CD4-positive, CD25-positive, alpha-beta regulatory T cell (primary cell): ENCODE results near the gene C1orf53. TPM values are rescaled to one million over a fixed set of nuclear protein-coding genes. Genes with fewer than 3 reads are reported as not detected.

Experiments
- ATAC-seq, 2 donors: fragments of 150-1000 bp; cut with Tn5 transposase; one replicate each; pipeline ENCODE4 v1.10.0; 2021; ENCODE audit warnings: low read depth in 2 of 2, moderate number of reproducible peaks in 2 of 2, moderate library complexity in 1 of 2
- DNase-seq, 3 donors: peaks; one replicate each; pipeline versions ENCODE4 v3.0.0 to v3.0.0-alpha.2; 2012 to 2022; ENCODE audit warnings: mixed read lengths in 1 of 3
- H3K27ac ChIP-seq: one replicate; pipeline ENCODE4 v1.7.0; 2013; ENCODE audit warnings: mild to moderate bottlenecking, low read length; ENCODE audit not compliant: insufficient read depth, poor library complexity, severe bottlenecking
- H3K27me3 ChIP-seq: one replicate; pipeline ENCODE4 v1.7.0; 2013; ENCODE audit warnings: low read length; ENCODE audit not compliant: control insufficient read depth, insufficient read depth
- H3K36me3 ChIP-seq: one replicate; pipeline ENCODE4 v1.7.0; 2013; ENCODE audit warnings: mild to moderate bottlenecking, low read length, moderate library complexity; ENCODE audit not compliant: control insufficient read depth, insufficient read depth
- H3K4me1 ChIP-seq: 2 replicates; pipeline ENCODE4 v1.7.0; 2013; ENCODE audit warnings: mild to moderate bottlenecking, low read length; ENCODE audit not compliant: insufficient read depth, control insufficient read depth, poor library complexity, severe bottlenecking
- H3K4me3 ChIP-seq: one replicate; pipeline ENCODE4 v1.7.0; 2013; ENCODE audit warnings: low read depth, mild to moderate bottlenecking, low read length, moderate library complexity
- H3K9me3 ChIP-seq, 2 experiments: 1 replicate in 1 of 2; 2 replicates in 1 of 2; pipeline ENCODE4 v1.7.0; 2013; ENCODE audit warnings: low read length in 2 of 2, mild to moderate bottlenecking in 1 of 2, moderate library complexity in 1 of 2; ENCODE audit not compliant: control insufficient read depth in 2 of 2
- H3K27ac Mint-ChIP-seq, 3 donors: one replicate each; pipeline ENCODE4 v1.8.0; 2020 to 2022; ENCODE audit warnings: mild to moderate bottlenecking in 3 of 3, mixed read lengths in 3 of 3, moderate library complexity in 2 of 3
- H3K27me3 Mint-ChIP-seq: one replicate; pipeline ENCODE4 v1.8.0; 2022; ENCODE audit warnings: mild to moderate bottlenecking, mixed read lengths
- H3K36me3 Mint-ChIP-seq: one replicate; pipeline ENCODE4 v1.8.0; 2020; ENCODE audit warnings: mixed read lengths
- H3K4me1 Mint-ChIP-seq, 4 donors: one replicate each; pipeline ENCODE4 v1.8.0; 2020 to 2022; ENCODE audit warnings: mixed read lengths in 4 of 4, mild to moderate bottlenecking in 1 of 4
- H3K4me3 Mint-ChIP-seq, 4 donors: one replicate each; pipeline ENCODE4 v1.8.0; 2020 to 2022; ENCODE audit warnings: mild to moderate bottlenecking in 4 of 4, mixed read lengths in 4 of 4, moderate library complexity in 3 of 4
- H3K9me3 Mint-ChIP-seq, 7 donors: one replicate each; pipeline ENCODE4 v1.8.0; 2020 to 2022; ENCODE audit warnings: mixed read lengths in 7 of 7, mild to moderate bottlenecking in 3 of 7, moderate library complexity in 2 of 7
- polyA plus RNA-seq, 4 donors: library from polyadenylated mRNA; unstranded; fragments of 300-500 nt; fragmentation: Illumina TruSeq; gene quantifications; one replicate each; pipeline ENCODE4 v1.2.3, GENCODE V29; 2021
- total RNA-seq: library from RNA; stranded (reverse); gene quantifications from one replicate; pipeline ENCODE4 v1.2.3, GENCODE V29; 2022

Gene C1orf53
- total and polyA plus RNA-seq, 5 donors from 2014 or later: 1.2 to 1.4 TPM; not detected in 3

DNA sequence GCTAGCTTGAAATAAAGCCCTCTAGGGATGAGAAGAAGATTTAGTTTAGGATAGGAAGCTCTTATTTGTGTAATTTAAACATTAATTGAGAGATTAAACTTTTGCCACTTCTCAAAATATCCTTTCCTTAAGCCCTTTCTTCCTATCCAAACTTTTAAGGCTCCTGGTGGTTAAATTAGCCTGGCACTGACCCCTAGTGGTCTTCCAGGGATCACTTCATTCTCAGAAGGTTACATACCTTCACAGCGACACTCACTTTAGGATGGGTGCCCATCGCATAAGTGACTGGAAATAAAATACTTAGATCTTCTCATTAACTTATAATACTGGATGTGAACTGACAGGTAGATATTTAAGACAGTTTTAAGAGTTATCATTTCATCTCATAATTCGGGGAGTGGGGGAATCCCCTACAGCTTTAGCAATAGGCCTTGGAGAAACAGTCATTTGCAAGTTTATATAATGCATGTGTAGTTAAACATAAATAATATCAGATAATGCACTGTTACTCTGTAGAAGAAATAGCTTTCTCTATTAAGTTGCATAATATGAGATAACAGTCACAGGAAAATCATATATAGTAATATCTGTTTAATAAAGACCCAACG lies 22.2 kb downstream of the C1orf53 start:
- peaks cover 55% of the 10 kb centered on the region for H3K27me3 ChIP-seq
- no peak overlapping the region for H3K4me3 Mint-ChIP-seq

DNA sequence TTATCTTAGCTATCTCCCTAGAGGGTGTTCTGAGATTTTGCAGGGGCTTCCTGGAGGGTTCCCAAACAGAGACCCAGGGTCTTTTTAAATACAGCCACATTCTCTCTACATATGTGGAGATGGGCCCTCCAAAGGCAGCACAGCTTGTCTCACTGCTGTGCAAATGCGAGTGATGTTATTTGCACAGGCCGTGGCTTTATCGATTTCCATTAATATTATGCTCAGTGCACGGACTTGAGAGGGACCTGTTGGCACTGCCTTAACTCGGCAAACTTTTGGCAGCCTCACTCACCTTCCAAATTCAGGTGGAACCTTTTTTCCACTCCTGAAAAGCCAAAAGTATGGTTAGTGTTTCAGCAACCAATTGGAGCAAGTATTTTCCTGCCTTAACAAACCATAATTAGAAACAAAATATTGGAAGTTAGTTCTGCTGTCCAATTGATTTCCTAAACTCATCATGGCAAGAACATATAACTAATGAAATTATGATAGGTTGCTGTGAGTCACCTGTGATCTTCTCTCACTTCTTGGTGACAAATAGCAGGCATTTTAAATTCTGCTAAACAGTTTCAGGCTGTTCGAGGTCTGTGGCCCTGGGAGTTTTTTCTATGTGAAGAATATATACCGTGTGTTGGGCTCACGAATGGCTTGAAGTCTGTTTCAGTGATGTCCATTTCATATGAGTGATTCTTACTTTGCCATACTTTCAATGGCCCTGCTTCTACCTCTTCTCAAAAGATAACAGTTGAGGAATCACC lies 25.7 kb downstream of the C1orf53 start:
- Mint-ChIP-seq H3K4me1 (peaks cover 0 to 6% (median 1%) of the 10 kb centered on the region in 4 donors), H3K27ac (no peak overlapping the region), H3K27me3 (peaks cover 92% of the 10 kb centered on the region), H3K36me3 (no peaks in the 10 kb centered on the region), H3K9me3 (peaks cover 0 to 2% (median 0%) of the 10 kb centered on the region in 7 donors), H3K4me3 (peak overlapping the region in 1 of 4 donors; percentile 21)
- H3K4me3 ChIP-seq: no peak overlapping the region
- H3K4me1 ChIP-seq: peaks cover 3% of the 10 kb centered on the region
- no peaks in the 10 kb centered on the region for H3K9me3 ChIP-seq
- no peaks in the 10 kb centered on the region for H3K36me3 ChIP-seq
- peaks cover 57% of the 10 kb centered on the region for H3K27me3 ChIP-seq
- no peak for DNase-seq
- H3K27ac ChIP-seq: no peak overlapping the region
- no peak for ATAC-seq

More for the DNA sequence above, 22.2 kb downstream of the C1orf53 start:
- H3K36me3 Mint-ChIP-seq: no peaks in the 10 kb centered on the region
- no peak overlapping the region for H3K27ac ChIP-seq
- H3K36me3 ChIP-seq: no peaks in the 10 kb centered on the region
- H3K27ac Mint-ChIP-seq: no peak overlapping the region
- peaks cover 9 to 26% (median 13%) of the 10 kb centered on the region in 4 donors for H3K4me1 Mint-ChIP-seq
- no peak overlapping the region for H3K4me3 ChIP-seq
- H3K9me3 ChIP-seq: no peaks in the 10 kb centered on the region
- peaks cover 0 to 6% (median 0%) of the 10 kb centered on the region in 7 donors for H3K9me3 Mint-ChIP-seq
- H3K27me3 Mint-ChIP-seq: peaks cover 95% of the 10 kb centered on the region
- ATAC-seq: peak; percentile 53 to 76
- H3K4me1 ChIP-seq: peaks cover 17% of the 10 kb centered on the region
- DNase-seq: peak in 1 of 3 donors; percentile 62

GRCh38 chr1:197928849-197929336 lies 26.5 kb downstream of the C1orf53 start:
- no peaks in the 10 kb centered on the region for H3K9me3 ChIP-seq
- peaks cover 93% of the 10 kb centered on the region for H3K27me3 Mint-ChIP-seq
- peaks cover 0 to 6% (median 1%) of the 10 kb centered on the region in 4 donors for H3K4me1 Mint-ChIP-seq
- peaks cover 0 to 2% (median 0%) of the 10 kb centered on the region in 7 donors for H3K9me3 Mint-ChIP-seq
- DNase-seq (peak in 1 of 3 donors; percentile 59), ATAC-seq (peak in 1 of 2 donors; percentile 31)
- no peaks in the 10 kb centered on the region for H3K36me3 ChIP-seq
- no peak overlapping the region for H3K27ac ChIP-seq
- H3K27me3 ChIP-seq: peaks cover 58% of the 10 kb centered on the region
- no peak overlapping the region for H3K4me3 ChIP-seq
- peaks cover 3% of the 10 kb centered on the region for H3K4me1 ChIP-seq
- no peak overlapping the region for H3K27ac Mint-ChIP-seq
- no peaks in the 10 kb centered on the region for H3K36me3 Mint-ChIP-seq
- peak overlapping the region in 2 of 4 donors; percentile 4 to 23 for H3K4me3 Mint-ChIP-seq

- Histone ChIP-seq H3K4me3 (no peak overlapping the region), H3K27ac (no peak overlapping the region), H3K27me3 (peaks cover 54% of the 10 kb centered on the region), H3K36me3 (no peaks in the 10 kb centered on the region), H3K9me3 (no peaks in the 10 kb centered on the region), H3K4me1 (peaks cover 3% of the 10 kb centered on the region)
- no peak overlapping the region for H3K4me3 Mint-ChIP-seq
- peaks cover 0 to 6% (median 1%) of the 10 kb centered on the region in 4 donors for H3K4me1 Mint-ChIP-seq
- H3K36me3 Mint-ChIP-seq: no peaks in the 10 kb centered on the region
- H3K9me3 Mint-ChIP-seq: peaks cover 0 to 2% (median 0%) of the 10 kb centered on the region in 7 donors
- no peak for ATAC-seq
- no peak overlapping the region for H3K27ac Mint-ChIP-seq
- DNase-seq: no peak
- H3K27me3 Mint-ChIP-seq: peaks cover 89% of the 10 kb centered on the region
These were observed 30.6 kb downstream of the C1orf53 start for GRCh38 chr1:197933016-197933415.

- Mint-ChIP-seq H3K9me3 (peaks cover 0 to 2% (median 0%) of the 10 kb centered on the region in 7 donors), H3K36me3 (no peaks in the 10 kb centered on the region), H3K27me3 (peaks cover 89% of the 10 kb centered on the region), H3K27ac (peak overlapping the region in 1 of 3 donors; percentile 14), H3K4me1 (peaks cover 0 to 4% (median 1%) of the 10 kb centered on the region in 4 donors), H3K4me3 (no peak overlapping the region)
- no peak overlapping the region for H3K4me3 ChIP-seq
- DNase-seq (no peak), ATAC-seq (no peak)
- H3K36me3 ChIP-seq: no peaks in the 10 kb centered on the region
- H3K9me3 ChIP-seq: no peaks in the 10 kb centered on the region
- peaks cover 3% of the 10 kb centered on the region for H3K4me1 ChIP-seq
- no peak overlapping the region for H3K27ac ChIP-seq
- peaks cover 48% of the 10 kb centered on the region for H3K27me3 ChIP-seq
These were observed 31.2 kb downstream of the C1orf53 start for GRCh38 chr1:197933647-197934046.

GRCh38 chr1:197937381-197937780 lies 35.0 kb downstream of the C1orf53 start:
- ATAC-seq: no peak
- Histone ChIP-seq H3K4me1 (no peaks in the 10 kb centered on the region), H3K27me3 (peaks cover 22% of the 10 kb centered on the region), H3K9me3 (no peaks in the 10 kb centered on the region), H3K4me3 (no peak overlapping the region), H3K27ac (no peak overlapping the region), H3K36me3 (no peaks in the 10 kb centered on the region)
- no peak for DNase-seq
- Mint-ChIP-seq H3K4me3 (no peak overlapping the region), H3K27ac (no peak overlapping the region), H3K36me3 (no peaks in the 10 kb centered on the region), H3K9me3 (no peaks in the 10 kb centered on the region), H3K4me1 (no peaks in the 10 kb centered on the region), H3K27me3 (peaks cover 69% of the 10 kb centered on the region)

GRCh38 chr1:197937892-197938291 lies 35.5 kb downstream of the C1orf53 start:
- Mint-ChIP-seq H3K36me3 (no peaks in the 10 kb centered on the region), H3K4me1 (no peaks in the 10 kb centered on the region), H3K27ac (peak overlapping the region in 1 of 3 donors; percentile 45), H3K9me3 (no peaks in the 10 kb centered on the region), H3K4me3 (no peak overlapping the region), H3K27me3 (peaks cover 64% of the 10 kb centered on the region)
- Histone ChIP-seq H3K36me3 (no peaks in the 10 kb centered on the region), H3K9me3 (no peaks in the 10 kb centered on the region), H3K4me3 (no peak overlapping the region), H3K4me1 (no peaks in the 10 kb centered on the region), H3K27ac (no peak overlapping the region), H3K27me3 (peaks cover 18% of the 10 kb centered on the region)
- no peak for DNase-seq
- ATAC-seq: no peak
